H1 (cell line): ENCODE results near the gene KCNH6. TPM values are rescaled to one million over a fixed set of nuclear protein-coding genes. Genes with fewer than 3 reads are reported as not detected.

Experiments used
- CTCF ChIA-PET: fragments of 300-600 bp; sonication (Branson Sonifier 250); formaldehyde crosslinking; loops from one replicate; lab custom pipeline; 2021; ENCODE audit not compliant: partially characterized antibody; lab: Charles Lee
- POLR2A ChIA-PET: fragments of 300-600 bp; sonication (Branson Sonifier 250); formaldehyde crosslinking; loops from one replicate; lab custom pipeline; 2021; ENCODE audit warnings: inconsistent platforms; ENCODE audit not compliant: partially characterized antibody; lab: Charles Lee
- DNase-seq, 2 experiments: peaks; one replicate each; pipeline versions ENCODE4 v3.0.0 to v3.0.0-alpha.2; 2010 to 2022; ENCODE audit warnings: low spot score in 2 of 2, low read depth in 1 of 2, mixed read lengths in 1 of 2
- FAIRE-seq: peaks from 2 replicates; lab custom pipeline; 2011; peaks lifted over from hg19 to GRCh38; lab: Jason Lieb, UNC
- H2AFZ ChIP-seq: 2 replicates; pipeline ENCODE4 v1.8.1; 2012; ENCODE audit warnings: low read length, inconsistent platforms
- H2AK5ac ChIP-seq: 2 replicates; pipeline ENCODE4 v1.6.1; 2013; ENCODE audit warnings: low read depth, low read length
- H2BK120ac ChIP-seq: replicated peaks from 2 replicates; pipeline ENCODE3; 2013; ENCODE audit warnings: low read depth, low read length, inconsistent platforms
- H2BK12ac ChIP-seq: 2 replicates; pipeline ENCODE4 v1.6.1; 2013; ENCODE audit warnings: low read depth, low read length
- H2BK15ac ChIP-seq: 2 replicates; pipeline ENCODE4 v1.6.1; 2013; ENCODE audit warnings: low read length
- H2BK20ac ChIP-seq: 2 replicates; pipeline ENCODE4 v1.6.1; 2013; ENCODE audit warnings: low read length
- H2BK5ac ChIP-seq: 2 replicates; pipeline ENCODE4 v1.6.1; 2013; ENCODE audit warnings: low read depth, low read length
- H3K14ac ChIP-seq: 2 replicates; pipeline ENCODE4 v1.6.1; 2013; ENCODE audit warnings: inconsistent platforms; ENCODE audit not compliant: insufficient read length
- H3K18ac ChIP-seq: 2 replicates; pipeline ENCODE4 v1.6.1; 2013; ENCODE audit warnings: low read length; ENCODE audit errors: extremely low read depth
- H3K23ac ChIP-seq: 2 replicates; pipeline ENCODE4 v1.6.1; 2013; ENCODE audit warnings: inconsistent platforms; ENCODE audit not compliant: insufficient read length
- H3K23me2 ChIP-seq: 2 replicates; pipeline ENCODE4 v1.6.1; 2013; ENCODE audit warnings: low read depth, low read length
- H3K27ac ChIP-seq: 2 replicates; pipeline ENCODE4 v1.6.1; 2011; ENCODE audit warnings: low read depth, low read length, inconsistent platforms
- H3K27me3 ChIP-seq, 4 experiments: replicated peaks in 1 of 4; 1 replicate in 1 of 4; 2 replicates in 3 of 4; pipeline versions ENCODE4 v1.6.1 to v1.8.1; 2011 to 2013; ENCODE audit warnings: low read length in 3 of 4, mild to moderate bottlenecking in 3 of 4, inconsistent platforms in 2 of 4, mixed read lengths in 2 of 4, moderate library complexity in 1 of 4; ENCODE audit not compliant: control insufficient read depth in 3 of 4, insufficient read depth in 3 of 4; ENCODE audit errors: extremely low read depth in 1 of 4
- H3K36me3 ChIP-seq, 4 experiments: 2 replicates each; pipeline versions ENCODE4 v1.6.1 to v1.8.1; 2011 to 2013; ENCODE audit warnings: mild to moderate bottlenecking in 4 of 4, low read length in 3 of 4, moderate library complexity in 2 of 4, control low read depth in 1 of 4, inconsistent platforms in 1 of 4; ENCODE audit not compliant: insufficient read depth in 4 of 4, control insufficient read depth in 2 of 4
- H3K4ac ChIP-seq: replicated peaks from 2 replicates; pipeline ENCODE3; 2013; ENCODE audit warnings: low read length, low read depth, mixed read lengths, inconsistent platforms; ENCODE audit not compliant: insufficient read length
- H3K4me1 ChIP-seq, 4 experiments: replicated peaks in 1 of 4; 1 replicate in 1 of 4; 2 replicates in 3 of 4; pipeline versions ENCODE4 v1.6.1 to v1.8.1; 2011 to 2013; ENCODE audit warnings: low read length in 3 of 4, inconsistent platforms in 2 of 4, mixed read lengths in 1 of 4; ENCODE audit not compliant: insufficient read depth in 4 of 4, control insufficient read depth in 3 of 4
- H3K4me2 ChIP-seq, 2 experiments: 2 replicates each; pipeline versions ENCODE4 v1.6.1 to v1.8.1; 2011 to 2013; ENCODE audit warnings: low read depth in 2 of 2, low read length in 2 of 2, control low read depth in 1 of 2, inconsistent platforms in 1 of 2, mild to moderate bottlenecking in 1 of 2; ENCODE audit not compliant: insufficient read depth in 1 of 2
- H3K4me3 ChIP-seq, 4 experiments: fragments of 200-600, 300-600 bp in 1 of 4; sonication (generic), shearing (Covaris generic), sonication (Bioruptor Twin) in 1 of 4; 2 replicates each; pipeline versions ENCODE4 v1.5.1 to v1.8.1; 2011 to 2016; ENCODE audit warnings: low read length in 4 of 4, low read depth in 3 of 4, control low read depth in 2 of 4, inconsistent platforms in 2 of 4, mild to moderate bottlenecking in 2 of 4, mixed read lengths in 1 of 4, moderate library complexity in 1 of 4; ENCODE audit not compliant: insufficient read depth in 2 of 4; ENCODE audit errors: extremely low read depth in 1 of 4
- H3K56ac ChIP-seq: replicated peaks from 2 replicates; pipeline ENCODE3; 2013; ENCODE audit warnings: low read depth, mild to moderate bottlenecking, mixed read lengths, low read length, inconsistent platforms; ENCODE audit not compliant: insufficient read length
- H3K79me1 ChIP-seq: 2 replicates; pipeline ENCODE4 v1.6.1; 2013; ENCODE audit warnings: low read depth, low read length, control low read depth
- H3K79me2 ChIP-seq, 2 experiments: 2 replicates each; pipeline versions ENCODE4 v1.6.1 to v1.8.1; 2012 to 2013; ENCODE audit warnings: low read length in 2 of 2, mild to moderate bottlenecking in 2 of 2, inconsistent platforms in 1 of 2; ENCODE audit not compliant: insufficient read depth in 2 of 2, control insufficient read depth in 1 of 2
- H3K9ac ChIP-seq, 4 experiments: replicated peaks in 1 of 4; 1 replicate in 1 of 4; 2 replicates in 3 of 4; pipeline versions ENCODE4 v1.6.1 to v1.8.1; 2011 to 2013; ENCODE audit warnings: low read depth in 3 of 4, low read length in 3 of 4, control low read depth in 2 of 4, mild to moderate bottlenecking in 2 of 4, moderate library complexity in 2 of 4, inconsistent platforms in 1 of 4; ENCODE audit errors: extremely low read depth in 1 of 4
- H3K9me3 ChIP-seq, 2 experiments: 2 replicates each; pipeline versions ENCODE4 v1.6.1 to v1.8.1; 2012 to 2013; ENCODE audit warnings: mild to moderate bottlenecking in 2 of 2, moderate library complexity in 2 of 2, control low read depth in 1 of 2, inconsistent platforms in 1 of 2, low read depth in 1 of 2, low read length in 1 of 2, mixed read lengths in 1 of 2; ENCODE audit not compliant: insufficient read depth in 2 of 2
- H4K20me1 ChIP-seq, 2 experiments: replicated peaks in 1 of 2; 2 replicates each; pipeline versions ENCODE3 to v1.8.1; 2011 to 2013; ENCODE audit warnings: inconsistent platforms in 2 of 2, low read length in 2 of 2, mild to moderate bottlenecking in 1 of 2; ENCODE audit not compliant: insufficient read depth in 2 of 2, control insufficient read depth in 1 of 2
- H4K5ac ChIP-seq: 2 replicates; pipeline ENCODE4 v1.6.1; 2013; ENCODE audit warnings: low read length, low read depth, mixed read lengths, inconsistent platforms; ENCODE audit not compliant: insufficient read length
- H4K8ac ChIP-seq: 2 replicates; pipeline ENCODE4 v1.8.0; 2013; ENCODE audit warnings: mild to moderate bottlenecking, moderate library complexity, low read length, inconsistent platforms; ENCODE audit not compliant: insufficient read depth; ENCODE audit errors: extremely low read depth
- H4K91ac ChIP-seq: replicated peaks from 2 replicates; pipeline ENCODE3; 2013; ENCODE audit warnings: low read length, mixed read lengths, inconsistent platforms; ENCODE audit not compliant: insufficient read length
- WGBS, 2 experiments: shearing (Covaris generic) in 1 of 2; methylation state at CpG; one replicate each; pipeline versions ENCODE4 v1.1.6 to v1.1.7; 2013 to 2015; ENCODE audit warnings: low lambda C conversion rate in 2 of 2, mixed read lengths in 2 of 2, inconsistent platforms in 1 of 2, low coverage in 1 of 2, missing lambda C conversion rate in 1 of 2; ENCODE audit not compliant: insufficient replicate concordance in 2 of 2, insufficient coverage in 1 of 2, insufficient read length in 1 of 2; ENCODE audit errors: extremely low coverage in 1 of 2, missing lambda C conversion rate in 1 of 2; 5-methylcytosine and 5-hydroxymethylcytosine counted together
- polyA plus RNA-seq, 7 experiments: library from polyadenylated mRNA; depleted of rRNA in 3 of 7; stranded (reverse) in 5 of 7; unstranded in 2 of 7; fragments of >200 nt in 5 of 7; fragments of 200-250 nt in 2 of 7; gene quantifications; 1 replicate in 5 of 7; 2 replicates in 1 of 7; 4 replicates in 1 of 7; pipeline versions ENCODE4 v1.2.1 to v1.2.3, GENCODE V29; 2011 to 2013; ENCODE audit warnings: missing spikeins in 2 of 7, mixed read lengths in 2 of 7
- total RNA-seq: library from RNA; stranded (reverse); fragmentation: NEBNext Ultra II Directional; extraction: Animal tissue kit (Norgen Biotek cat#: 25700); gene quantifications from 2 replicates; pipeline ENCODE4 v1.2.1, GENCODE V29; 2021
- TF ChIP-seq, protein P1 (sequence below): IDR thresholded peaks from 2 replicates; pipeline ENCODE4 v1.6.1; 2012; ENCODE audit warnings: low read length, inconsistent platforms

The KCNH6 gene
- total and polyA plus RNA-seq, 2 of the 8 experiments (the other 6 are each of a cell fraction or from before 2014, with no cell fraction given) = 1.8 to 3.6 TPM

DNA sequence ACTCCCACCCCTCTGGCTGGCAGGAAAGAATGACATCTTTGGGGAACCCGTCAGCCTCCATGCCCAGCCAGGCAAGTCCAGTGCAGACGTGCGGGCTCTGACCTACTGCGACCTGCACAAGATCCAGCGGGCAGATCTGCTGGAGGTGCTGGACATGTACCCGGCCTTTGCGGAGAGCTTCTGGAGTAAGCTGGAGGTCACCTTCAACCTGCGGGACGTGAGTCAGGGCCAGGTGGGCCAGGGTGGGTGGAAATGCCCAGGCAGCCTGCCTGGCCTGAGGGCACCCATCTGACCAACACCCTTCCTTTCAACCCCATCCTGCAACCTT is 19.0 kb downstream of the KCNH6 start:
- no peak overlapping the region for H3K14ac ChIP-seq
- 0 out of 2 replicates have a peak overlapping the region, but pooled peaks have one; percentile 18 for H2BK15ac ChIP-seq
- no peaks in the 10 kb centered on the region for H3K9me3 ChIP-seq
- no peak overlapping the region for H3K4ac ChIP-seq
- peaks cover 7% of the 10 kb centered on the region; the same call in 1 of the 2 replicates for H3K23me2 ChIP-seq
- H2AK5ac ChIP-seq = no peak overlapping the region
- TF ChIP-seq, protein P1, sequence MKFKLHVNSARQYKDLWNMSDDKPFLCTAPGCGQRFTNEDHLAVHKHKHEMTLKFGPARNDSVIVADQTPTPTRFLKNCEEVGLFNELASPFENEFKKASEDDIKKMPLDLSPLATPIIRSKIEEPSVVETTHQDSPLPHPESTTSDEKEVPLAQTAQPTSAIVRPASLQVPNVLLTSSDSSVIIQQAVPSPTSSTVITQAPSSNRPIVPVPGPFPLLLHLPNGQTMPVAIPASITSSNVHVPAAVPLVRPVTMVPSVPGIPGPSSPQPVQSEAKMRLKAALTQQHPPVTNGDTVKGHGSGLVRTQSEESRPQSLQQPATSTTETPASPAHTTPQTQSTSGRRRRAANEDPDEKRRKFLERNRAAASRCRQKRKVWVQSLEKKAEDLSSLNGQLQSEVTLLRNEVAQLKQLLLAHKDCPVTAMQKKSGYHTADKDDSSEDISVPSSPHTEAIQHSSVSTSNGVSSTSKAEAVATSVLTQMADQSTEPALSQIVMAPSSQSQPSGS = no peak
- H3K27ac ChIP-seq = no peak overlapping the region
- POLR2A ChIA-PET = interaction anchor here (0.6 kb wide), 1 partner anchor 31 kb away, joined by 3 read pairs; no protein-coding TSS in a partner anchor
- peaks cover 0 to 23% (median 14%) of the 10 kb centered on the region in 4 experiments; a peak in 5 of 7 replicates for H3K27me3 ChIP-seq
- no peak overlapping the region for H2BK12ac ChIP-seq
- no peak overlapping the region for H3K23ac ChIP-seq
- H3K79me1 ChIP-seq = no peaks in the 10 kb centered on the region
- H4K8ac ChIP-seq = no peak overlapping the region
- H2BK20ac ChIP-seq = no peak overlapping the region
- no peak overlapping the region for H3K9ac ChIP-seq
- WGBS, 2 experiments = 91% methylated on average over 9 of the region's 9 CpGs; no CpG with 5 or more reads in 1 of the 2 experiments
- no peak overlapping the region for H2BK5ac ChIP-seq
- FAIRE-seq (no peak), DNase-seq (no peak)
- no peak overlapping the region for H4K5ac ChIP-seq
- H3K4me1 ChIP-seq = peaks cover 0 to 18% (median 5%) of the 10 kb centered on the region in 4 experiments; a peak in 5 of 7 replicates
- no peaks in the 10 kb centered on the region for H4K20me1 ChIP-seq
- CTCF ChIA-PET = interaction anchor here (1.0 to 3.4 kb wide), 3 partner anchors 14 to 63 kb away, joined by 3 to 17 read pairs (median 3); no protein-coding TSS in a partner anchor
- H4K91ac ChIP-seq = no peak overlapping the region
- H3K4me3 ChIP-seq = no peak overlapping the region
- H2BK120ac ChIP-seq = no peak overlapping the region
- no peak overlapping the region for H3K4me2 ChIP-seq
- no peaks in the 10 kb centered on the region for H3K36me3 ChIP-seq
- no peak overlapping the region for H3K56ac ChIP-seq
- H3K79me2 ChIP-seq = no peaks in the 10 kb centered on the region
- H3K18ac ChIP-seq = no peak overlapping the region
- no peak overlapping the region for H2AFZ ChIP-seq
